Right renal pelvis (tissue), 4 donors: ENCODE data around the gene ZNF804A. TPM values are rescaled to one million over a fixed set of nuclear protein-coding genes. Genes with fewer than 3 reads are reported as not detected.

Experiments used
- DNase-seq, 4 donors: peaks; one replicate each; pipeline ENCODE4 v3.0.0-alpha.2; 2013; ENCODE audit warnings: low read depth in 4 of 4, low spot score in 3 of 4, missing footprints in 1 of 4
- polyA plus RNA-seq, 4 donors: library from polyadenylated mRNA; unstranded; fragments of 120-200 nt; gene quantifications; one replicate each; pipeline ENCODE4 v1.2.1, GENCODE V29; 2013; ENCODE audit not compliant: insufficient read length in 4 of 4

The ZNF804A gene
- polyA plus RNA-seq, 4 donors = 1.3 to 2.0 (median 2.0) TPM

DNA sequence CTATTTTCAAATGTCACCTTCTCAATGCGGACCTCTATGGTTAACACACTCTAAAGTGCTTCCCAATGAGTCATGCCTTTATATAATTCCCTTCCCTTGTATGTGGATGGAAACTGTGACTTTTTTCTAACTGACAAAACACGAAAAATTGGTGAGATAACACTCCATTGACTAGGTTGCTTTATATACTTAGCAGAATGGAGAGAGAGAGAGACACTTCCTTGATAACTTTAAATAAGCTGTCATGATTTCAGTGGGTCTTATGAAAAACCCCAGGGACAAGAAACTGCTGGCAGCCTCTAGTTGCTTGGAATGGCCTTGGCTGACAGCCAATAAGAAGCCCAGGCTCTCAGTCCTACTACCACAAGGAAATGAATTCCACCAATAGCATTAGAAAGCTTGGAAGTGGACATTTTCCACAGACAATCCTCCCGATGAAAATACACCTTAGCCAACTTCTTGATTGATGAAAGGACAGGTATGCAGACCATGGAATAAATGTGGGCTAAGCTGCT, 322.2 kb downstream of the ZNF804A start:
- DNase-seq = no peak

DNA sequence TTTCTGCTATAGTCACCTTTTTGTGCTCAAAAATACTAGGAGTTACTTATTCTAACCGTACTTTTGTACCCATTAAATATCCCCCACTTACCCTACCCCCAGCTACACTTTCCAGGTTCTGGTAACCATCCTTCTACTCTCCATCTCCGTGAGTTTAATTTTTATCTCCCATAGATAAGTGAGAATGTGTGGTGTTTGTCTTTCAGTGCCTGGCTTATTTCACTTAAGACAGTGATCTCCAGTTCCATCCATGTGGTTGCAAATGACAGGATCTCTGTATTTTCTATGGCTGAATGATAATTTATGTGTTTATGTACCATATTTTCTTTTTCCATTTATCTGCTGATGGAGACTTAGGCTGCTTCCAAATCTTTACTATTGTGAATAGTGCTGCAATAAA, 323.3 kb downstream of the ZNF804A start:
- DNase-seq = no peak

DNA sequence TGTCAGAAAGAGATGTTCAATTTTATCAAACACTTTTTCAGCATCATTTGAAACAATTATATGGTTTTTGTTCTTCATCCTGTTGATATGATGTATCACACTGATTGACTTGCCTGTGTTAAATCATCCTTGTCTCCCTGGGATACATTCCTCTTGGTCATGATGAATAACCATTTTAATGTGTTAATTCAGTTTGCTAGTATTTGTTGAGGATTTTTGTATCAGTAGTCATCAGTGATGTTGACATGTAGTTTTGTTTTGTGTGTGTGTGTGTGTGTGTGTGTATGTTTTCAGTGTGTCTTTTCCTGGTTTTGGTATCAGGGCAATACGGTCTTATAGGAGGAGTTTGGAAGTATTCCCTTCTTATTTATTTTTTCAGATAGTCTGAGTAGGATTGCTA, 325.4 kb downstream of the ZNF804A start:
- no peak for DNase-seq

DNA sequence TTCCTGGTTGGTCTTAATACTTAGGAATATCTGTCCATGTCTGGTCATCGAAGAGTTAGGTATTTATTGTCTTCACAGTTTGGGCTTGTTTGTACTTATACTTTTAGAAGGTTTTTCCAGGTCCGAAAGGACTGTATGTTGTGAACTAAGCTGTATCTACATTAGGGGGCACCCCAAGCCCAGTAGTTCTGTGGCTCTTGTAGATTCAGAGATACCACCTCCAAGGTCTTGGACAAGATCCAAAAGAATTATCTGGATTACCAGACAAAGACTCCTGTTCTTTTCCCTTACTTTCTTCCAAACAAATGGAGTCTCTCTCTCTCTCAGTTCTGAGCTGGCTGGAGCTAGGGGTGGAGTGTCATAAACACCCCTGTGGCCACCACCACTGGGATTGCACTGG, 328.7 kb downstream of the ZNF804A start:
- DNase-seq = no peak

DNA sequence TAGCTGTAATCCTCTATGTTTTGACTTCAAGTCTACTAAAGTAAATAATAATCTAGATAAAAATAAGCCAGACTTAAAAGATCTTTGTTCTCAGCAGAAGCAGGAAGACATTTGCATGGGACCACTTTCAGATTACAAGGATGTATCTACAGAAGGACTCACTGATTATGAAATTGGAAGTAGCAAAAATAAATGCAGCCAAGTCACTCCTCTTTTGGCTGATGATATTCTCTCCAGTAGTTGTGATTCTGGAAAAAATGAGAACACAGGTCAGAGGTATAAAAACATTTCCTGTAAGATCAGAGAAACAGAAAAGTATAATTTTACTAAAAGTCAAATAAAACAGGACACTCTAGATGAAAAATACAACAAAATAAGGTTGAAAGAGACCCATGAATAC, 338.4 kb downstream of the ZNF804A start:
- no peak for DNase-seq

DNA sequence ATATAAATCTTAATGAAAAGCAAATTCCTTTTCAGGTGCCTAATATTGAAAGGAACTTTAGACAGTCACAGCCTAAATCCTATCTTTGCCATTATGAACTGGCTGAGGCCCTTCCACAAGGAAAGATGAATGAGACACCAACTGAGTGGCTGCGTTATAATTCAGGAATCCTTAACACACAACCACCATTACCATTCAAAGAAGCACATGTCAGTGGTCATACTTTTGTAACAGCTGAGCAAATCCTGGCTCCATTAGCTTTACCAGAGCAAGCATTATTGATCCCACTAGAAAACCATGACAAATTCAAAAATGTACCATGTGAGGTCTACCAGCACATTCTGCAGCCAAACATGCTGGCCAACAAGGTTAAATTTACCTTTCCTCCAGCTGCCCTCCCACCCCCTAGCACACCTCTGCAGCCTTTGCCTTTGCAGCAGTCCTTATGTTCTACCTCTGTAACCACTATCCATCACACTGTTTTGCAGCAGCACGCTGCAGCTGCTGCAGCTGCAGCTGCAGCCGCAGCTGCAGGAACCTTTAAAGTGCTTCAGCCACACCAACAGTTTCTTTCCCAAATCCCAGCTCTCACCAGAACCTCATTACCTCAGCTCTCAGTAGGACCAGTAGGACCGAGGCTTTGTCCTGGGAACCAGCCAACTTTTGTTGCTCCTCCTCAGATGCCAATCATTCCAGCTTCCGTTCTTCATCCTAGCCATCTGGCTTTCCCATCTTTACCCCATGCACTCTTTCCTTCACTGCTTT, 340.1 kb downstream of the ZNF804A start:
- DNase-seq = no peak

DNA sequence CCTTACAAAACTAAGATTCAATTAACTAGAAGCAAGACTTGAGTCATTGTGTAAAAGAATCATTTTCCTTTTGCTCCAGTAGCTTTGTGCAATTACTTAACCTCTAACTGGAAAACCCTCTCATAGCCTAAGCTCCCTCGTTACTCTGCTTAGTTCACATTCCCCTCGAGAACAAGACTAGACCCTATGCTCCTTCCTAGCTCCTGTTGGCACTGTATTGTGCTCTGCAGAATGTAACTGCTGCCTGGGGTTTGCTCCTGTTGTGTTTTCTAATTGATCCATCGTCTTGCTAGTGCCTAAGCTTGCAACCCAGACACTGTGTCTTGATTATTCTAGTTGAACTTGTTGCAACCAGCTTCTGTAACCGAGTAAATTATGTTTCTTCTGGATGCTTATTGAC, 347.0 kb downstream of the ZNF804A start:
- no peak for DNase-seq

DNA sequence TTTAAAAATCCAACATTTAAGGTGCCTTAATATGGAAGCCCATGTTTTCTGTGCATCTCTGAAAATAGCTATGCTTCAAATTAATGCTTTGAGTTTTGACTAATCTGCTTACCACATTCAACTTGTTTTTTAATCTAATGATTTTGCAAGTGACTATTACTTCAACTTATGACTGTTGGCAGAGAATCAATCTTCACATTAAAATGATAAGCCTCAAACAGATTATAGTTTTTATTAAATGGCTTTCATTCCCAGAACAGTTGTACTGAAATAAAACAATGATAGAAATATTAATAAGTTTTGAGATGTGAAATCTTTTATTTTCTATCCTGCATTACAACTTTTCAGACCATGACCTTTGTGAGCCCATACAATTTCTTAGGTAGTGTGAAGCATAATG, 347.5 kb downstream of the ZNF804A start:
- DNase-seq = no peak

DNA sequence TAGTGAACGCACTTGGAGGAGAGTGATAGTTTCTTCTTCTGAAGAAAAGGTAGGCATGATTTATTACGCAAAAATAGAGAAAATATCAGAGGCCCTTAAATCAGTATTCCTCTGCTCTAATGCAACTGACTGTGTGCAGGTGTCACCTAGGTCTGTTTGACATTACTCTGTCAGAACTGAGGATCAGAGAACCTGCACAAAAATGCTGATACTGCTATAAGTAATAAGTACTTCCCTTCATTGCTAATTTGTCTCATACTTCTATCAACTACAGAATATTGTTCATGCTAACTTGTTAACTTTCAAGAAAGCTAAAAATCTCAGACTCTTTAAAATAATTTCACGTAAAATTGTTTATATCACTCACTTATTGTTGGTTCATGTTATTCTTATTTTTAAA, 358.5 kb downstream of the ZNF804A start:
- DNase-seq = no peak

DNA sequence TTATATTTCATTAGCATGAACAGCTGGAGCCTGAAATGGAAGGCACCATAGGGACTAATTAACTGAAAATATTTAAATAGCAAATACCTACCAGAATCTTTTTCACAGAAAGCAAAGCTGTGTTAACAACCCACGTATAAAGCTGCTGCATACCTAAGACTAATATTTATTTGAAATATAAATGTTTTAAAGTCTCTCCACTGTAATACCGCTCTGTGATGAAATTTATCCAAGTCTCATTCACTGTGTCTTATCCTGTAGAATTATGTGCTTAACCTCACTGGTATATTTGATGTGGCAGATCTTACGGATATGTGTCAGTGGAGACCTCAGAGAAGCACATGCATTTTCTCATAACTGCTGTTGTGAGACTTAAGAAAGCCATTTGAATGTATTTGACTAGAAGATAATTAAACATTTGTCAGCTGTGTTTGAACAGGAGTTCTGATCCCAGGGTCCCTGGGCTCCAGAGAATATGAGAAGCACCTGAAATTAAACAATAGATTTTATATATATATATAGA, 373.3 kb downstream of the ZNF804A start:
- no peak for DNase-seq
